GM18519 (cell line): Measurements from ENCODE around the gene NKAPD1.

ENCODE experiments used
- ATAC-seq: cut with Tn5 transposase; IDR thresholded peaks from one replicate; pipeline ENCODE4 v1.9.1; 2021; ENCODE audit warnings: mild to moderate bottlenecking, moderate library complexity; ENCODE audit not compliant: unreplicated experiment, low FRiP score

The NKAPD1 gene

DNA sequence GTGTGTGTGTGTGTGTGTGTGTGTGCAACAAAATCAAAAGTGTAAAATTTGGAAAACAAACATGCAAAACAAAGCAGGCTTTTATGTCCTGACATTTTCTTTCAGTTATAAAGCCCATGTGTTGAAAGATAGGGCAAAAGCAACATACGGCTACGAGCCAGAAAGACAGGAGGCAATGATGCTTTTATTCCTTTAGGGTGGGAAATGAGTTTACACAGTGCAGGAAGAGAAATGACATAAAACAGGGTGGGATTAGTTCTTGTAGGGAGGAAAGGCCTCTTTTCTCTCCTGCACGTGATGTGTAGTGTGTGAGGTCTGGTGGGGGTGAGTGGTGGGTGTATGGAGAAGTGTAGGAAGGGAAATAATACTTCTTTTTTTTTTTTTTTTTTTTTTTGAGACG lies 60.4 kb downstream of the NKAPD1 start:
- ATAC-seq: no peak
